Hematopoietic multipotent progenitor cell treated with erythropoietin and hydrocortisone succinate and interleukin-3 and kit ligand, for 4 days (in vitro differentiated cells): Measurements from ENCODE around the gene CD84.
"Not testable (repeated sequence)": the region's sequence is repeated elsewhere in the genome, so short reads cannot be mapped to it uniquely, and the experiment has no call there.

ENCODE experiments used
- DNase-seq: peaks from one replicate; pipeline ENCODE4 v3.0.0-alpha.2; 2015

The CD84 gene

DNA sequence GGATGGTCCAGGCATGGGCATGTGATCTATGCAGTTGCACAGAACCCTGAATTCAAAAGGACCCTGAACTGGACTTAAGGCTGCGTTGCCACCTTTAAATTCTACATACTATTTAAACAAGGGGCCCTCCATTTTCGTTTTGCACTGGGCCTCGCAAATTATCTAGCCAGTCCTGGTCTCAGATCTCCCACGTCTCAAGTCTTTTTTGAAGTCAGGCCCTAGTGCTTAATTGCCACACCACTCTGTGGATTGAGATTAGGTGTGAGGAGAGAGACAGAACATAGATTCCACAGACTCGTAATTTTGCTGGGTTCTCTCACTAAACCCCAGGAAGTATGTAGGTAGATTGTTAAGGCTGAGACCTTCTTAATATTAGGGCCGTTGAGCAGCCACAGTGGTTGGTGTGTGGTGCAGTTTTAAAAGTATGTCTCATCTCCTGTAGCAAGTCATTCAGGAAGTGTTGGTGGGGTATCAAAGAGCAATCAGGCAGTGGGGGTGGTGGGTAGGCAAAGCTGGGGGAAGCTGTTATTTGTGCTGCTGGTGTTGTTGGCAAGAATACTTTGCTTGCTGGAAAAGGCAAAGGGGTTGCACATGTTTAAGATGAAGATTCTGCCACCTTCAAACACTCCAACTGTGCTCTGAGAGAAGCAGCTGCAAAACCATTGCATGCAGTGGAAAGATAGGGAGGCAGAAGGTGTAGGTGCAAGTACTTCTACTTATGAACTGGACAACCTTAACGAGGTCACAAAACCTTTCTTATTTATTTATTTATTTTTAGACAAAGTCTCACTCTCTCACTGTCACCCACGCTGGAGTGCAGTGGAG, 11.2 kb downstream of the CD84 start:
- peak; percentile 96 for DNase-seq

DNA sequence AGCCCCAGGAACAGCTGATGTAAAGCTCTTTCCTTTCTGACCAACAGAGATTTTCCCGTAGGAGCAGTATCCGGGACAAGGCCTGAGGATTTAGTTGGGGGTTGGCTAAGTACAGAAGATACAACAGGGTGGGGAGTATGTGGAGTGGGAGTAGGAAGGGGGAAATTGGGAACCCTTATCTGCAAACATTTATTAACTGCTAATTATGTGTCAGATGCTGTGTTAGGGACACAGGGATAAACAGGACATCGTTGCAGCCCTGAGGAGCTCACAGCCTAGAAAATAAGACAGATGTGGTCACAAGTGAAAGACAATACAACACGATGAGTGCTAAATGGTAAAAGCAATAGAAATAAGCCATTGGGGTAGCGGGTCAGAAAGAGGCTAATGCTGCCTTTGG, 12.0 kb downstream of the CD84 start:
- DNase-seq = no peak

DNA sequence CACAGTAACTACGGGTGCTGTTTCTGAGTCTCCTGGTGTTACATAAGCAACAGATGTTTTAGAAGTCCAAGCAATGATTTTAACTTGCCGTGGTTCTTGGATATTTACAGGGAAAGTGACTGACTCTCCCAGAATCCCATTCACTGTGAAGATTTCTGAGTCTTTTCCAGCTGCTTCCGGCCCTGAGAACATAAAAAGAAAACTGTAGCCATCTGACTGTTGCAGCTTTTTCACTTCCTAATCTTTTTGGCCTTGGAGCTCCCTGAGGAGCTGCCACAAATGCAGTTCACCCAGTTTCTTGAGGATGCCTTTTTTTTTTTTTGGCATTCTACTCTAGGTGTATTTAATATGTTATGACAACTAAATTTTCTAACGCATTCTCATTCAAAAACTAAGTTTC, 13.7 kb downstream of the CD84 start:
- no peak for DNase-seq

DNA sequence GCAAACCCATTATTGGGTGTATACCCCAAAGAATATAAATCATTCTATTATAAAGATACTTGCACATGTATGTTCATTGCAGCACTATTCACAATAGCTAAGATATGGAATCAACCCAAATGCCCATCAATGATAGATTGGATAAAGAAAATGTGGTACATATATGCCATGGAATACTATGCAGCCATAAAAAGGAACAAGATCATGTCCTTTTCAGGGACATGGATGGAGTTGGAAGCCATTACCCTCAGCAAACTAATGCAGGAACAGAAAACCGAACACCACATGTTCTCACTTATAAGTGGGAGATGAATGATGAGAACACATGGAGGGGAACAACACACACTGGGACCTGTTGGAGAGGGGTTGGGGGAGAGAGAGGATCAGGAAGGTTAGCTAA, 16.1 kb downstream of the CD84 start:
- DNase-seq = not testable (repeated sequence)

DNA sequence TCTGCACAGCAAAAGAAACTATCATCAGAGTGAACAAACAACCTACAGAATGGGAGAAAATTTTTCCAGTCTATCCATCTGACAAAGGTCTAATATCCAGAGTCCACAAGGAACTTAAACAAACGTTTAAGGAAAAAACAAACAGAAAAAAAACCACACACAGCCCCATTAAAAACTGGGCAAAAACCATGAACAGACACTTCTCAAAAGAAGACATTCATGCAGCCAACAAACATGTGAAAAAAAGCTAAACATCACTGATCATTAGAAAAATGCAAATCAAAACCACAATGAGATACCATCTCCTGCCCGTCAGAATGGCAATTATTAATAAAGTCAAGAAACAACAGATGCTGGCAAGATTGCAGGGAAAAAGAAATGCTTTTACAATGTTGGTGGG, 16.6 kb downstream of the CD84 start:
- DNase-seq = not testable (repeated sequence)

DNA sequence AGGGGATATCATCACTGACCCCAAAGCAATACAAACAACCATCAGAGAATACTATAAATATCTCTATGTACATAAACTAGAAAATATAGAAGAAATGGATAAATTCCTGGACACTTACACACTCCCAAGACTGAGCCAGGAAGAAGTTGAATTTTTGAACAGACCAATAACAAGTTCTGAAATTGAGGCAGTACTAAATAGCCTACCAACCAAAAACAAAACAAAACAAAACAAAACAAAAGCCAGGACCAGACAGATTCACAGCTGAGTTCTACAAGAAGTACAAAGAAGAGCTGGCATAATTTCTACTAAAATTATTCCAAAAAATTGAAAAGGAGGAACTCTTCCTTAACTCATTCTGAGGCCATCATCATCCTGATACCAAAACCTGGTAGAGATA, 18.5 kb downstream of the CD84 start:
- no peak for DNase-seq

DNA sequence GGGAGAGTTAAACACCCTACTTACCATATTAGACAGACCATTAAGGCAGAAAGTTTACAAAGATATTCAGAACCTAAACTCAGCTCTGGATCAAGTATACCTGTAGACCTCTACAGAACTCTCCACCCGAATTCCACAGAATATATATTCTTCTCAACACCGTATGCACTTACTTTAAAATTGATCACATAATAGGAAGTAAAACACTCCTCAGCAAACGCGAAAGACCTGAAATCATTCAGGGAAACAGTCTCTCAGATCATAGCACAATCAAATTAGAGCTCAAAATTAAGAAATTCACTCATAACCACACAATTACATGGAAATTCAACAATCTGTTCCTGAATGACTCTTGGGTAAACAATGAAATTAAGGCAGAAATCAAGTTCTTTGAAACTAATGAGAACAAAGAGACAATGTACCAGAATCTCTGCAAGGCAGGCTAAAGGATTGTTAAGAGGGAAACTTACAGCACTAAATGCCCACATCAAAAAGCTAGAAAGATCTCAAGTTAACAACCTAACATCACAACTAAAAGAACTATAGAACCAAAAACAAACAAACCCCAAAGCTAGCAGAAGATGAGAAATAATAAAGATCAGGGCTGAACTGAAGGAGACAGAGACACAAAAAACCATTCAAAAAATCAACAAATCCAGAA, 19.1 kb downstream of the CD84 start:
- no peak for DNase-seq

DNA sequence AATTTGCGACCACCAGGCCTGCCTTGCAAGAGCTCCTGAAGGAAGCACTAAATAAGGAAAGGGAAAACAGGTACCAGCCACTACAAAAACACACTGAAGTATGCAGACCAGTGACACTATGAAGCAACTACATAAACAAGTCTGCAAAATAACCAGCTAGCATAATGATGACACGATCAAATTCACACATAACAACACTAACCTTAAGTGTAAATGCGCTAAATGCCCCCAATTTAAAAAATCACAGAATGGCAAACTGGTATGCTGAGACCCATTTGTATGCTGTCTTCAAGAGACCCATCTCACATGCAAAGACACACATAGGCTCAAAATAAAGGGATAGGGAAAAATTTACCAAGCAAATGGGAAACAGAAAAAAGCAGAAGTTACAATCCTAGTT, 19.9 kb downstream of the CD84 start:
- DNase-seq = not testable (repeated sequence)

DNA sequence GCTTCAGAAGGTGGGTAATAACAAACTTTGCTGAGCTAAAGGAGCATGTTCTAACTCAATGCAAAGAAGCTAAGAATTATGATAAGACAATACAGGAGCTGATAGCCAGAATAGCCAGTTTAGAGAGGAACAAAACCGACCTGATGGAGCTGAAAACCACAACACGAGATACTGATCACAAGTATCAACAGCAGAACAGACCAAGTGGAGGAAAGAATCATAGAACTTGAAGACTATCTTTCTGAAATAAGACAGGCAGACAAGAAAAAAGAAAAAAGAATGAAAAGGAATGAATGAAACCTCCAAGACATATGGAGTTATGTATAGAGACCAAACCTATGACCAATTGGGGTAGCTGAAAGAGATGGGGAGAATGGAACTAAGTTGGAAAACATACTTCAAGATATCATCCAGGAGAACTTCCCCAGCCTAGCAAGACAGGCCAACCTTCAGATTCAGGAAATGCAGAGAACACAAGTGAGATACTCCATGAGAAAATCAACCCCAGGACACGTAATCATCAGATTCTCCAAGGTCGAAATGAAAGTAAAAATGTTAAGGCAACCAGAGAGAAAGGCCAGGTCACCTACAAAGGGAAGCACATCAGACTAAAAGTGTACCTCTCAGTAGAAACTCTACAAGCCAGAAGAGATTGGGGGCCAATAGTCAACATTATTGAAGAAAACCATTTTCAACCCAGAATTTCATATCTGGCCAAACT, 20.5 kb downstream of the CD84 start:
- DNase-seq = peak; percentile 79

DNA sequence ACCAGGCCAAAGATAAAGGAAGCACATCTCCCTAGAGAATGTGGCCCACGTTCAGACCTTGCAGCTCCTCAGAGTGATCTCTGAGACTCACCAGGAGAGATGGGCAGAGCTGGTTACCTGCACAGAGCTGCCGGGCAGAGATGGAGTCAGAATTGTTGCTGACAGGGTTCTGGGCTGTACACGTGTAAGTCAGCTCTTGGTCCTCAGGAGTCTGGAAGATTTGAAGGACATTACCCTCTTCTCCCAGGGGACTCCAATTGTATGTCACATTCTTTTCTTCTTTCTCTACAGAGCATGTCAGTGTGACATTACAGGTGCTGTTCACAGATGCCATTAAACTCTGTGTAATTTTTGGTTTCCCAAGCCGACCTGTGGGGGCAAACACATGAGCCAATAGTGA, 25.5 kb downstream of the CD84 start:
- no peak for DNase-seq

DNA sequence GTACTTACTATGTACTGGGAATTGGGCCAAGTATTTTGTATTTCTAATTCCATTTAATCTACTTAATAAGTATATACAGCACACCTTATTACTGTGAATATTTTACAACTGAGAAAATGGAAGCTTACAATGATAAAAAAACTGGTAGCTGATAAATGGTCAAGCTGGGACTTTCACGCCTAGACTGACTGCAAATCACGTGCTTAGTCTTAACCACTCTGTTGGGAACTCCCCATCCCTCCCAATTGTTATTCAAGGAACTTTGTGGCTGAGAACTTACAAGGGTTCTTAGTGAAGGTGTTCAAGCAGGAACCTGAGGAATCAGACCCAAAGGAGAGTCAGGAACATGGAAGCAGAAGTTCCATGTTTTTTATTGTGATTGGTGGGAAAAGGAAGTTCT, 26.9 kb downstream of the CD84 start:
- no peak for DNase-seq

DNA sequence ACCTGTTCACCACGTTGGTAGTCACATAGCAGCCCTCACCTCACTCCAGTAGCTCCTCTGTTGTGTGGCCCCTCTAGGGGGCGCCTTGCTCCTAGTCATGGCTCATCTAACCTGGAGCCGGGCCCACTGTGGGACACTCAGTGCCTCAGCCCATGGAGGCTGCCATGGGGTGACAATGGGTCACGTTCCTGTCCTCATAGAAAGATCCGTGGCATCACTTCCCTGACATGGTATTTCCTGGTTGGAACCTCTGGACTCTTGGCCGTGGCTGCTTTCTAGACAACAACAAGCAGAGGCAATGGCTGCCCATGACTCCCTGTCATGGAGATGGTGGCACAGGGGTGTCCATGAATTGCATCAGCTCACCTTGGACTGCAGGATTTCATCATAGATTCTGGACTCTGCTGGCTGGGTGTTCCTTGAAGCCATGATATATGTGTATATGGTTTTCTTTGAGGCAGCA, 28.7 kb downstream of the CD84 start:
- peak; percentile 67 for DNase-seq

DNA sequence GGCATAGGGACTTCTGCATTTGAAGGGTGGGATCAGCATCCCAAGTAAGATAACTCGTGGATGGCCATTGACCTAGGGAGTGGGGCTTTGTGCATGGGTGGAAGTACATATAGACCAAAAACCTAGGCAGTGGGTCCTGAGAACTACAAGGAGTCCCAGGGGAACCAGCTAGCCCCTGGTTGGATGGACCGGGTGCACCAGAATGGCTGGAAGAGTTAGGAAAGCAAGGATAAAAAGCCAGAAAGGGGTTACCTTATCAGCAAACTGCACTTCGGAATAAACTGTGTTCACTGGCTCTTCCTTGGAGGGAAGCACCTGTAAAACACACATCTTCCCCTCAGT, 29.7 kb downstream of the CD84 start:
- no peak for DNase-seq

DNA sequence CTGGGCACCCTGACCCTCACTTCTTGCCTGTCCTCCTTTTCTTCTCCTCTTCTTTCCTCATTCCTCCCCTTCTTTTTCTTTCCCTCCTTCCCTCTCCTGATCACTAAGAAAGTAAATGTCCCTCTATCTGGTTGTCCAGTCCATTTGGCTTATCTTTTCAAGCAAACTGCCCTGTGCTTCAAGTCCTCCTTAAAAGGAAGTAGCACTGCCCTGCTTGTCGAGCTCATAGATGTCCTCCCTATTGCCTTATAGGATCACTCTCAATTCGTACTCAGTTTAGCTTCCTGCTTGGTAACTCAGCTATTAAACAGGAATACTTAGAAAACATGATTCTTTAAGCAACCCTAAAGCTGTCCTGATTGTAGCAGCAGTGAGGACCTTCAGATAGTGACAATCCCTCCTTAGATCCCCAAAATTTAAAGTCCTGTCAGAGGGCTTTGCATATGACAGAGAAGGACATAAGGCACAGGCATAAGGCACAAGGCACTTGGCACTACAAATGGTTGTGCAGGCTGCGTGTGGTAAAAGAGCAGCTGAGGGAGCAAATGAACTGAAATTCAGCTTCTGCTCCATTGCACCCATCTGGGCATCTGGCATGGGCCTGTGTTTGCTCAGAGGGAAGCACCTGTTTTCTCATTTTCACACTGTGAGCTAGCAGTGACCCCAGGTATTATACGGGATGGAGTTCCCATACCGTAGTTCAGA, 30.2 kb downstream of the CD84 start:
- DNase-seq = no peak

DNA sequence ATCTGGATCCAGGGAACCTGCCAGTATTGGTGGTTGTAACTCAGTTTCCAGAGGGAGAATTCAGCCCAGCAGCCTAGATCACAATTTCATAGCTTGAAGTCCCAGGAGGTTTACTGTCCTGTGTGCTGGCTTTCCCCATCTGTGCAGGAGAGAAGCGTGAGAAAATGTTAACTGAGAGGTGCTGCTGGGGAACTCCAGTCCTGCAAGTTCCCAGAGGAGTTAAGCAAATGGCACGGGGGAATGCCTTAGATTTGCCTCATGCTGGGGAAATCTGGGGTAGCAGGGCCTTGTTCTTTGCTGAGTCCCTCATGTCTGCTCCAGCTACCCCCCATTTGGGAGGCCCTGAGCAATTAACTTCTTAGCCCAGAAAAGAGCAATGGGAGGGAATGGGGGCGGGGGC, 31.1 kb downstream of the CD84 start:
- no peak for DNase-seq

DNA sequence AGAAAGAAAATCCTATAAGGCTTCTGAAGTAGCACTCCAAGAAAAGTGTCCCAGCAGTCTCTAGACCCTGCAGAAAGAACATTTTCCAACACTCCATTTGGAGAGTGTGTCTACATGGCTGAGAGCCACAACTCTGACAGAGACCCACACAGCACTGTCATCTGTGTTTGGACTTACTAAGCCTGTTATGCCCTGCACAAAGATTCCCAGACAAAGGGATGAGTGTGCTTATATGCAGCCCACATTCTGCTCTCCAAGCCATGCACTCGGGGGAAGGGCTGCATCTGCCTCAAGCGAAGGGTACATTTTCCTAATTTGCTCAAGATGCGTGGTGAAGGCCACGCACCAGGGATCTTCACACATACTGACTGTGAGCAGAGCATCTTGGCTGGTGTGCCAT, 31.9 kb downstream of the CD84 start:
- no peak for DNase-seq

DNA sequence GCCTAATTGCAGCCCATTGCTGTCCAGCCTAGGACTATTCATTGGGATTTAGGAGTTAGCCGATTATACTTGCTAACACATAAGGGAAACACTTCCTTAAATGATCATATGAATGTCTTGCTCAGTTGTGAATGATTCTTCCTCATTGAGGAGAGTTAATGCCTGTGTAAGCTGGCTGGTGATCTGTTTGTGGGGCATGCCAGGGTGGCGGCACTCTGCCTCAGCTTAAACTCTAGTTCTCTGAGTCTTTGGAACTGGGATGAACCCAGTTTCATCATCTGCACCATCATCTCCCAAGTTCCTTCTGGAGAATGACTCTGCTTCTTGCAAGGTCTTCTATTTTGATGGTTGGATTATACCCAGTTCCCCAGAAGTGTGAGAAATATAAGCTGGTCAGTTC, 32.4 kb downstream of the CD84 start:
- no peak for DNase-seq

DNA sequence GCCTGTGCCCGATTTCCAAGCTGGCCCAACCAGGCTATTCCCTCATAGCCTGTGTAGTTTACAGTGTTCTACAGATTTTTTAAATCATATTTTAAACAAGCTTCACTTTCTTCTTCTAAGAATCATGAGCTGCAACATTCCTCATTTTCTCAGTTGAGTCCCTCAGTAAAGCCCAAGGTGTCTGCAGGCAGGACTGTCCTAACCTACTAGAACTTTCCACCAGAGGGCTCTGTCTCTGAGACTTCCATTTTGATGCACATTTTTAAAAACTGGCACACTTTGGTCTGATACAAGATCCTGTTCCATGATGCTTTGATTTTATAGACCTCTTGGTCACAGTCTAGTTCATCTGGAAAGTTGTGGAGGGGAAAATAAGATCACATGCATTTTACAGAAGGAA, 34.6 kb downstream of the CD84 start:
- peak; percentile 81 for DNase-seq

DNA sequence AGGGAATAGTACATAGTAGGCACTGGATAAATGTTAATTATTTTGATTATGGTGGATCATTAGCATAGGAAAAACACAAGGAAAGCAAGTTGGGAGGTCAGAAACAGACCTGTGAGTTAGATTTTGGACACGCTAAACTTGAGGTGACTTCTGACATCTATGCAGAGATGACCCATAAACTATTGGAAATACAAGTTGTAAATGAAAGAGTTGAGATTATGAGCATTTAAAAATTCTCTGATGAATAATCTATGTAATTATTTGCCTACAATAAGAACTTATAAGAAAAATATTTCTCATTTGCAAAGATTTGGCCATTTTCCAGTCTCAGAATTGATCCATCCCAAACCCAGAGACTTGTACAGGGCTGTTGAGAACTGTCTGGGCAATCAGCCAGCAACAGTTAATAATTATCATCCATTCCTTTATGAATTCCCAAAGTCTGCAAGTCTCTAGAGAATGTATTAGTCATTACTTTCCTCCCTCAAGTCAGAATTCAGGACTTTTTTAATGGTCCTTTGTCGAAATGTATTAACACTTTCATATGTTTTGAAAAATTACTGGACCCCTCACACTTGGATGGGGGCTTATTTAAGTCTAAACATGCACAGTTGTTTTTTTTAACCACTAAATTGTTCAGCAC, 36.9 kb downstream of the CD84 start:
- DNase-seq = no peak

DNA sequence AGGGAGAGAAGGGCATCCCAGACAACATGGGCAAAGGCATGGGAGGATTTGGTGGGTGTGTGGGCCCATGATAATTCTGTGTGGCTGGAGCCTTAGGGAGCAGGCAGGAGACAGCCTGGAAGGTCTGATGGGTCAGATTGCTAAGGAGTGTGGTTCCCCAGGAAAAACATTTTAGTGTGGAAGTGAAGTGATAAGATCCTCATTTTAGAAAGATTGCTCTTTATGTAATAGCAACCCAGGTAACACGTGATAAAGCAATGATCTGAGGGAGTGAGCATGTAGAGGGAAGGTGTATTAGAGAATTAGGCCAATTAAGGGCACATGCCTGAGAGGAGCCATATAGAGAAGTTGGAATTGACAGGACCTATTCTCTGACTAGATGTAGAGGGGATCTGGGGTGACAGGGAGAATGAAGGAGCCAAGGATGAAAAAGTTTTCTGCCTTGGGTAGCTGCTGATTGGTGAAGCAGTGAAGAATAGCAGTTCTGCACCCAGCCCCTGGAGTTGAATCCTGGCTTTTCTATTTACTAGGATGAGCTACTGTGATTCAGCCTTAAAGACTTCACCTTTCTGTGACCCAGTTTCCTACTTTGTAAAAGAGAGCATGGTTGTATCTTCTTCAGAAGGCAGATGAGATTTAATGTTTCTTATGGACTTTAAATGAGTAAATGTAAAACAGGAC, 37.5 kb downstream of the CD84 start:
- DNase-seq = peak; percentile 23

DNA sequence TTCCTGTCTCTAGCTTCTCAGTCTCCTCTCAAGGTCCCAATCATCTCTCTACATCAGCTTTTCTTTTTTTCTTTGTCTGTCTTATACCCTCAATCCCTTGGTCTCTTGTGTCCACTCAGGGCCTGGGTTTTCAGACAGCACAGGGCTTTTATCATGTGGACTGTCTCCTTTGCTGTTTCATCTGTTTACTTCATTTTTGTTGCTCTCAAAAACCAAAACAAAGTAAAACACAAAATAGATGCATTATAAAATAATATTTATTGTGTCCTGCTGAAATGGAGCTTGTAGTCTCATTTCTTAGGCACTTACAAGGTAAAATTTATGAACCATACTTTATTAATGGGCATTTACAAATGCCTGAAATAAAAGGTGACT, 38.5 kb downstream of the CD84 start:
- DNase-seq = no peak
